ENCODE results near the gene HAUS7. TPM values are rescaled to one million over a fixed set of nuclear protein-coding genes. Genes with fewer than 3 reads are reported as not detected.

HAUS7 gene
- total and polyA plus RNA-seq, 7 donors, result 15.0 to 37.8 (median 23.9) TPM

DNA sequence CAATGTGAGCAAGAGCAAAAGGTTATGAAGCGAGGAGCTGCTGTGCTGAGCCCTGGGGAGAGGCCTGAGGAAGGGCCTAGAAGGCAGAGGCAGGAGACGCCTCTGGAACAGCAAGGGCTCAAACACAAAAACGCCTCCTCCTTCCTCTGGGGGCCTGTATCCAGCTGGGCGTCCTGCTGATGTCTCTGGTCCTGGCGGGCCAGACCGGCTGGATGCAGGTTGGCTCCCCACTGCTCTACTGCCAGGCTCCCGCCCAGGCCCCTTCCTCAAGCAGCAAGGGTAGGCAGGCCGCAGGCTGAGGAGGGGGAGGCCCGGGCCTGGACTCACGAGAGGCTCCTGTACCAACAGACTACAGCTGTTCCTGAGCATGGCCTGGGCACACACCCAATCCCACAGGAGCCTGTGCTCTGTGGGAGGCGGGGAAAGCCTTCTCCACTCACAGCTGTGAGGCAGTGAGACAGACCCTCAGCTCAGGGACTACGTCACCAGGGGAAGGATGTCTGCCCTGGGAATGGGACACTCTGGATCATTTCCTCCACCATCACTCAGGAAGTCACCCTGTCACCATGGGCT is 2.3 kb downstream of the HAUS7 start:
- peak; percentile 84 for DNase-seq
- H3K4me1 ChIP-seq, result peaks cover 0 to 13% (median 11%) of the 10 kb centered on the region in 4 donors
- H3K9me3 ChIP-seq, result no peaks in the 10 kb centered on the region
- peaks cover 0 to 2% (median 0%) of the 10 kb centered on the region in 3 donors for H3K27me3 ChIP-seq
- intact Hi-C loops (cut with DNase I), result no loop called here
- no peak for TF ChIP-seq POLR2A (IDR thresholded peaks at IDR 0.05)
- no peak for TF ChIP-seq POLR2AphosphoS5 (IDR thresholded peaks at IDR 0.05)
- TF ChIP-seq EP300 (IDR thresholded peaks at IDR 0.05), result no peak
- TF ChIP-seq, protein P1, sequence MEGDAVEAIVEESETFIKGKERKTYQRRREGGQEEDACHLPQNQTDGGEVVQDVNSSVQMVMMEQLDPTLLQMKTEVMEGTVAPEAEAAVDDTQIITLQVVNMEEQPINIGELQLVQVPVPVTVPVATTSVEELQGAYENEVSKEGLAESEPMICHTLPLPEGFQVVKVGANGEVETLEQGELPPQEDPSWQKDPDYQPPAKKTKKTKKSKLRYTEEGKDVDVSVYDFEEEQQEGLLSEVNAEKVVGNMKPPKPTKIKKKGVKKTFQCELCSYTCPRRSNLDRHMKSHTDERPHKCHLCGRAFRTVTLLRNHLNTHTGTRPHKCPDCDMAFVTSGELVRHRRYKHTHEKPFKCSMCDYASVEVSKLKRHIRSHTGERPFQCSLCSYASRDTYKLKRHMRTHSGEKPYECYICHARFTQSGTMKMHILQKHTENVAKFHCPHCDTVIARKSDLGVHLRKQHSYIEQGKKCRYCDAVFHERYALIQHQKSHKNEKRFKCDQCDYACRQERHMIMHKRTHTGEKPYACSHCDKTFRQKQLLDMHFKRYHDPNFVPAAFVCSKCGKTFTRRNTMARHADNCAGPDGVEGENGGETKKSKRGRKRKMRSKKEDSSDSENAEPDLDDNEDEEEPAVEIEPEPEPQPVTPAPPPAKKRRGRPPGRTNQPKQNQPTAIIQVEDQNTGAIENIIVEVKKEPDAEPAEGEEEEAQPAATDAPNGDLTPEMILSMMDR (IDR thresholded peaks at IDR 0.05), result no peak
- no peaks in the 10 kb centered on the region for H3K36me3 ChIP-seq
- H3K27ac ChIP-seq, result no peak overlapping the region
- no peak overlapping the region for H3K4me3 ChIP-seq
- WGBS, 2 donors, result 88 to 91% methylated on average over 12 of the region's 12 CpGs

DNA sequence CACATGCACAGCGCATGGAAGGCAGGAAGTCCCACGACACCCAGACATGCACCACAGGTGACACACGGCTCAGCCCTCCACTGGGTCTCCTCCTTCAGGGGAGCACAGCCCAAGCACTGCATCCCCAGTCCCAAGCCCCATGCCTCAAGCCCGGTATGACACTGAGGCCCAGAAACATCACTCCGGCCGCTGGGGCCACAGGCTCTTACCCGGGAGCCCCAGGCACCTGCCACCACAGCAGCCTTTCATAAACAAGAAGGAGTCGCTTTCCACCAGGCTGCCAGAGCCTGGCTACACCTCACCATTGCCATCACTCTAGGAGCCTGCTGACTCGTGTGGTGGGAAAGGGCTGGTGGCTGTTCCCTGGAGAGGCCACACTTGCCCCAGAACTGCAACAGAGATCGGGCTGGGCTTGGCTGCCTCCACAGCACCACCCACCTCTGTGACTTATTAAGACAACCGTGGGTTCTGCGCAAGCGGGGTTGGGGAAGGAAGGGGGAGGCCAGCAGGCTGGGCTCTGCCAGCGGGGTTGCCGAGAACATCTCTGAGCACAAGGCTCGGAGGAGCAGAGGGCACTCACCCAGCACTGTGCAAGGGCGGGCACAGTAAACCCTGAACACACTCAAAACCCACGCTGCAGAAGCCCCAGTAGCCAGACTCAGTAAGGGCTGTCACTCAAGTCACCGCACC is 4.5 kb downstream of the HAUS7 start:
- WGBS, 2 donors, result 91 to 93% methylated on average over 19 of the region's 19 CpGs

DNA sequence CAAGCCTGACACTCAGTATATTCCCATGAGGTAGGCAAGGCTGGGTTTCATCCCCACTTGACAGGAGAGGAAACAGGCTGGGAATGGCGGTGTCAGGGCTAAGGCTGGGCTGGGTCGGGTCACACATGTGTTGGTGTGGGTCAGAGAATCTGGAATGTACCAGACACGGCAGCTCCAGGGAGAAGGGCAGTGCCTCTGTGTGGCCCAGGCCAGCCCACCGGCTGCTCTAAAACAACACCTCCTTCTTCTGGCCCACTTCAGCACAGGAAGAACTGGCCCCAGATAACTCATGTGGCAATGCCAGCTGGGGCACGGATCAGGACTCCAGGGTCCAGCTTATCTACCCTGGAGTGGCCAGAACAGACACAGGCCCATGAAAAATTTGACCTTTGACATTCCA is 6.3 kb downstream of the HAUS7 start:
- peaks cover 0 to 6% (median 3%) of the 10 kb centered on the region in 4 donors for H3K4me1 ChIP-seq
- no peak for TF ChIP-seq EP300 (IDR thresholded peaks at IDR 0.05)
- no peak for TF ChIP-seq POLR2AphosphoS5 (IDR thresholded peaks at IDR 0.05)
- TF ChIP-seq, protein P1 (IDR thresholded peaks at IDR 0.05), result no peak
- TF ChIP-seq POLR2A (IDR thresholded peaks at IDR 0.05), result no peak

More for the DNA sequence above, 4.5 kb downstream of the HAUS7 start:
- Histone ChIP-seq H3K4me3 (no peak overlapping the region), H3K27ac (no peak overlapping the region), H3K4me1 (peaks cover 0 to 13% (median 11%) of the 10 kb centered on the region in 4 donors), H3K9me3 (no peaks in the 10 kb centered on the region), H3K36me3 (no peaks in the 10 kb centered on the region), H3K27me3 (peaks cover 0 to 2% (median 0%) of the 10 kb centered on the region in 3 donors)
- no peak for DNase-seq
- intact Hi-C loops (cut with DNase I), result no loop called here
- no peak for TF ChIP-seq POLR2A (IDR thresholded peaks at IDR 0.05)
- TF ChIP-seq, protein P1 (IDR thresholded peaks at IDR 0.05), result no peak
- no peak for TF ChIP-seq POLR2AphosphoS5 (IDR thresholded peaks at IDR 0.05)
- TF ChIP-seq EP300 (IDR thresholded peaks at IDR 0.05), result no peak

DNA sequence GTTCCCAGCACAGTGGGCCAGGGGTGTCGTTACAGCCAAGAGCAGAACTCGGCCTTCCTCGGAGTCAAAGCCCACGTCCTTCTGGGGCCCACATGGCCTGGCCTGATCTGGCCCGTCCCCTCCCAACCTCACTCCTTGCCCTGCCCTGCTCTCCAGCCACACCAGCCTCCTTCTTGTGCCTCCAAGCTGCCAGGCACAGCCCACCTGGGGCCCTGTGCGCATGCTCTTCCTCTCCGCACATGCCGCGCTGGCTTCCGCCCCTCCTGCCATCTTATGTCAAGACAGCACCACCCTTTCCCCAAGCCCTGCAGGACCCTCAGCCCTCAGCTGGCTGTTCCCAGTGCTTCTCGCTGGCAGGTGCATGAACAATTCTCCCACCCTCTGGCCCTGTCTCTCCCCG is 6.8 kb downstream of the HAUS7 start:
- Histone ChIP-seq H3K4me1 (peaks cover 0 to under 1% (median 0%) of the 10 kb centered on the region in 4 donors), H3K9me3 (no peaks in the 10 kb centered on the region), H3K27me3 (no peaks in the 10 kb centered on the region), H3K27ac (no peak overlapping the region), H3K36me3 (peaks cover 0 to 5% (median 0%) of the 10 kb centered on the region in 4 donors), H3K4me3 (no peak overlapping the region)
- TF ChIP-seq POLR2A (IDR thresholded peaks at IDR 0.05) (no peak), POLR2AphosphoS5 (IDR thresholded peaks at IDR 0.05) (no peak), EP300 (IDR thresholded peaks at IDR 0.05) (no peak)
- TF ChIP-seq, protein P1 (IDR thresholded peaks at IDR 0.05), result no peak
- intact Hi-C loops (cut with DNase I), result no loop called here
- 81 to 95% methylated on average over 12 of the region's 12 CpGs for WGBS, 2 donors
- DNase-seq, result no peak

More for the DNA sequence above, 6.3 kb downstream of the HAUS7 start:
- WGBS, 2 donors, result 92 to 95% methylated on average over 5 of the region's 5 CpGs
- Histone ChIP-seq H3K9me3 (no peaks in the 10 kb centered on the region), H3K4me3 (no peak overlapping the region), H3K36me3 (peaks cover 0 to 2% (median 0%) of the 10 kb centered on the region in 4 donors), H3K27me3 (no peaks in the 10 kb centered on the region), H3K27ac (no peak overlapping the region)
- no peak for DNase-seq
- intact Hi-C loops (cut with DNase I), result no loop called here
